Ecto neural progenitor cell (in vitro differentiated cells): Measurements from ENCODE around the gene DDTL.

ENCODE experiments used
- DNase-seq: peaks from one replicate; pipeline ENCODE4 v3.0.0-alpha.2; 2018; ENCODE audit warnings: low spot score

DDTL gene

GRCh38 chr22:24006207-24006913 lies 39.7 kb downstream of the DDTL start:
- DNase-seq = no peak

- DNase-seq = no peak
Observed at GRCh38 chr22:24006914-24007214, 40.2 kb downstream of the DDTL start.

GRCh38 chr22:24007253-24008021 lies 40.7 kb downstream of the DDTL start:
- DNase-seq = no peak

GRCh38 chr22:24008022-24008283 lies 41.3 kb downstream of the DDTL start:
- DNase-seq = no peak

GRCh38 chr22:24008381-24009226 lies 41.9 kb downstream of the DDTL start:
- DNase-seq = no peak

- DNase-seq = no peak
Observed at GRCh38 chr22:24009227-24010017, 42.7 kb downstream of the DDTL start.

- DNase-seq = no peak
Observed at GRCh38 chr22:24010018-24010391, 43.3 kb downstream of the DDTL start.

- no peak for DNase-seq
Observed at GRCh38 chr22:24011735-24012068, 45.0 kb downstream of the DDTL start.

- no peak for DNase-seq
Observed at GRCh38 chr22:24016156-24016555, 49.5 kb downstream of the DDTL start.

GRCh38 chr22:24021304-24021703 lies 54.6 kb downstream of the DDTL start:
- no peak for DNase-seq
